SK-N-SH (cell line): ENCODE measurements around the gene ADAMTSL1. TPM values are rescaled to one million over a fixed set of nuclear protein-coding genes. Genes with fewer than 3 reads are reported as not detected.

Source experiments
- CTCF ChIA-PET: fragments of 300-600, 350-600 bp; formaldehyde crosslinking; extraction: SDS; loops from one replicate; lab custom pipeline; 2021; lab: Yijun Ruan, JAX
- POLR2A ChIA-PET: fragments of 350-600 bp; sonication (Branson Sonifier 250); formaldehyde crosslinking; extraction: SDS; loops from one replicate; lab custom pipeline; 2020; ENCODE audit warnings: antibody characterized with exemption, inconsistent platforms; lab: Yijun Ruan, JAX
- DNase-seq: peaks from one replicate; pipeline ENCODE4 v3.0.0; 2012
- H2AFZ ChIP-seq: fragments of 200-600 bp; sonication (generic); 2 replicates; pipeline ENCODE4 v1.8.1; 2016; ENCODE audit warnings: antibody characterized with exemption, mild to moderate bottlenecking, low read depth
- H3F3A ChIP-seq: fragments of 200-600 bp; sonication (generic); replicated peaks from 2 replicates; pipeline ENCODE3; 2016; ENCODE audit warnings: antibody characterized with exemption, mild to moderate bottlenecking; ENCODE audit not compliant: insufficient read depth
- H3K27ac ChIP-seq, 2 experiments: fragments of 200-500 bp in 1 of 2; fragments of 200-600 bp in 1 of 2; sonication (Bioruptor generic) in 1 of 2; sonication (generic), shearing (Covaris generic) in 1 of 2; 2 replicates each; pipeline versions ENCODE4 v1.5.1 to v1.6.1; 2014 to 2016; ENCODE audit warnings: low read depth in 2 of 2, inconsistent platforms in 1 of 2, low read length in 1 of 2, mild to moderate bottlenecking in 1 of 2, mixed read lengths in 1 of 2
- H3K27me3 ChIP-seq: fragments of 200-600 bp; sonication (generic), shearing (Covaris generic); 2 replicates; pipeline ENCODE4 v1.6.1; 2016; ENCODE audit warnings: mixed run types; ENCODE audit not compliant: insufficient read depth
- H3K36me3 ChIP-seq, 2 experiments: fragments of 200-500 bp in 1 of 2; fragments of 200-600 bp in 1 of 2; sonication (Bioruptor generic) in 1 of 2; sonication (generic) in 1 of 2; replicated peaks in 1 of 2; 2 replicates each; pipeline versions ENCODE3 to v1.5.1; 2014 to 2016; ENCODE audit warnings: low read length in 1 of 2, mild to moderate bottlenecking in 1 of 2; ENCODE audit not compliant: insufficient read depth in 2 of 2, control insufficient read depth in 1 of 2
- H3K4me1 ChIP-seq, 2 experiments: fragments of 200-500 bp in 1 of 2; fragments of 200-600 bp in 1 of 2; sonication (Bioruptor generic) in 1 of 2; sonication (generic), shearing (Covaris generic) in 1 of 2; 2 replicates each; pipeline versions ENCODE4 v1.5.1 to v1.6.1; 2014 to 2016; ENCODE audit warnings: low read depth in 1 of 2, low read length in 1 of 2, mixed run types in 1 of 2; ENCODE audit not compliant: insufficient read depth in 2 of 2, control insufficient read depth in 1 of 2
- H3K4me2 ChIP-seq: fragments of 200-600 bp; sonication (generic), shearing (Covaris generic); 2 replicates; pipeline ENCODE4 v1.6.1; 2017; ENCODE audit warnings: mixed run types
- H3K4me3 ChIP-seq, 2 experiments: fragments of 200-500 bp in 1 of 2; fragments of 200-600 bp in 1 of 2; sonication (Bioruptor generic) in 1 of 2; sonication (generic), shearing (Covaris generic) in 1 of 2; 2 replicates each; pipeline versions ENCODE4 v1.5.1 to v1.8.1; 2014 to 2016; ENCODE audit warnings: low read depth in 2 of 2, inconsistent platforms in 1 of 2, low read length in 1 of 2, mild to moderate bottlenecking in 1 of 2, mixed read lengths in 1 of 2, moderate library complexity in 1 of 2
- H3K79me2 ChIP-seq: fragments of 200-600 bp; sonication (generic); 2 replicates; pipeline ENCODE4 v1.8.1; 2017; ENCODE audit warnings: mild to moderate bottlenecking; ENCODE audit not compliant: insufficient read depth
- H3K9ac ChIP-seq: fragments of 200-600 bp; sonication (generic); 2 replicates; pipeline ENCODE4 v1.6.1; 2017; ENCODE audit warnings: mixed run types
- H3K9me2 ChIP-seq: fragments of 200-600 bp; sonication (generic); 2 replicates; pipeline ENCODE4 v1.6.1; 2017; ENCODE audit warnings: mixed run types
- H3K9me3 ChIP-seq: fragments of 200-600 bp; sonication (generic); 2 replicates; pipeline ENCODE4 v1.6.1; 2017; ENCODE audit warnings: mixed run types, mild to moderate bottlenecking, moderate library complexity
- H4K20me1 ChIP-seq: fragments of 200-600 bp; sonication (generic); 2 replicates; pipeline ENCODE4 v1.6.1; 2017; ENCODE audit warnings: mild to moderate bottlenecking, mixed run types; ENCODE audit not compliant: insufficient read depth
- CHD2 ChIP-seq: fragments of 150-350 bp; IDR thresholded peaks from 2 replicates; pipeline ENCODE4 v1.6.1; 2018; ENCODE audit warnings: low read length; ENCODE audit not compliant: partially characterized antibody
- CTCF ChIP-seq: fragments of 200-600 bp; sonication (generic); IDR thresholded peaks from 2 replicates; pipeline ENCODE4 v1.6.1; 2017; ENCODE audit warnings: antibody characterized with exemption, mild to moderate bottlenecking, moderate library complexity
- ELF1 ChIP-seq: IDR thresholded peaks from 2 replicates; pipeline ENCODE4 v1.4.0; 2012
- FOSL2 ChIP-seq: IDR thresholded peaks from 2 replicates; pipeline ENCODE4 v1.4.0; 2012; ENCODE audit warnings: low read depth, mild to moderate bottlenecking, moderate library complexity, borderline replicate concordance
- FOXM1 ChIP-seq: IDR thresholded peaks from 2 replicates; pipeline ENCODE4 v1.4.0; 2012; ENCODE audit warnings: low read depth, mild to moderate bottlenecking
- GABPA ChIP-seq: IDR thresholded peaks from 2 replicates; pipeline ENCODE4 v1.4.0; 2012; ENCODE audit warnings: low read depth, mild to moderate bottlenecking
- IRF3 ChIP-seq: fragments of 150-350 bp; IDR thresholded peaks from 2 replicates; pipeline ENCODE4 v1.6.1; 2016; ENCODE audit warnings: mild to moderate bottlenecking, low read depth, low read length
- MAX ChIP-seq: IDR thresholded peaks from 2 replicates; pipeline ENCODE4 v1.4.0; 2012; ENCODE audit warnings: low read depth
- MXI1 ChIP-seq: IDR thresholded peaks from 2 replicates; pipeline ENCODE4 v1.6.1; 2012; ENCODE audit warnings: mild to moderate bottlenecking, low read depth, low read length, improper control_type of control experiment
- PBX3 ChIP-seq: IDR thresholded peaks from 2 replicates; pipeline ENCODE4; 2012
- RCOR1 ChIP-seq: fragments of 150-350 bp; IDR thresholded peaks from 2 replicates; pipeline ENCODE4 v1.6.1; 2017; ENCODE audit warnings: antibody characterized with exemption, low read length
- RXRA ChIP-seq: IDR thresholded peaks from 2 replicates; pipeline ENCODE4 v1.4.0; 2012; ENCODE audit warnings: low read depth, mild to moderate bottlenecking, borderline replicate concordance
- SIN3A ChIP-seq: IDR thresholded peaks from 2 replicates; pipeline ENCODE4 v1.6.1; 2012; ENCODE audit warnings: low read depth, mild to moderate bottlenecking, low read length, moderate library complexity, borderline replicate concordance
- TCF12 ChIP-seq: IDR thresholded peaks from 2 replicates; pipeline ENCODE4 v1.4.0; 2012
- USF2 ChIP-seq: fragments of 150-350 bp; IDR thresholded peaks from 2 replicates; pipeline ENCODE4 v1.6.1; 2017; ENCODE audit warnings: antibody characterized with exemption, low read length, low read depth, borderline replicate concordance
- ZBTB33 ChIP-seq: IDR thresholded peaks from 2 replicates; pipeline ENCODE4 v1.4.0; 2012; ENCODE audit warnings: low read depth, borderline replicate concordance
- WGBS: methylation state at CpG from one replicate; pipeline ENCODE4 v1.1.6; 2017; ENCODE audit warnings: low lambda C conversion rate; 5-methylcytosine and 5-hydroxymethylcytosine counted together
- polyA plus RNA-seq, 3 experiments: library from polyadenylated mRNA; depleted of rRNA; stranded (reverse); fragments of >200 nt; gene quantifications; 2 replicates each; pipeline ENCODE4 v1.2.3, GENCODE V29; 2012

ADAMTSL1 gene
- polyA plus RNA-seq, 1 of the 3 experiments (the other 2 are of a cell fraction): 114 TPM

- H3K9me3 ChIP-seq: no peaks in the 10 kb centered on the region
- no peaks in the 10 kb centered on the region for H4K20me1 ChIP-seq
- H3K4me1 ChIP-seq: peaks cover 0 to 6% of the 10 kb centered on the region in 2 experiments; a peak in 1 of 4 replicates
- TF ChIP-seq ZBTB33: no peak
- TF ChIP-seq USF2: no peak
- no peak for TF ChIP-seq CHD2
- TF ChIP-seq, all 33 proteins: peak for 0
- Histone ChIP-seq H3K36me3 (peaks cover 0 to 60% of the 10 kb centered on the region in 2 experiments), H3K4me2 (no peak overlapping the region), H3K27me3 (no peaks in the 10 kb centered on the region), H3K4me3 (no peak overlapping the region), H3K9me2 (no peaks in the 10 kb centered on the region), H3F3A (no peaks in the 10 kb centered on the region), H3K27ac (no peak overlapping the region), H3K79me2 (no peaks in the 10 kb centered on the region; the same call in 1 of the 2 replicates), H2AFZ (no peak overlapping the region), H3K9ac (no peak overlapping the region)
- CTCF ChIA-PET: interaction anchor here (0.9 kb wide), 1 partner anchor 10 kb away, joined by 3 read pairs; no protein-coding TSS in a partner anchor
- no peak for DNase-seq
- WGBS: 76% methylated on average over 3 of the region's 3 CpGs
- POLR2A ChIA-PET: no interaction called here
Observed at GRCh38 chr9:18728642-18729041, 254.7 kb downstream of the ADAMTSL1 start.

- 83% methylated on average over 3 of the region's 3 CpGs for WGBS
- H3K4me2 ChIP-seq: no peak overlapping the region
- no peak overlapping the region for H3K9ac ChIP-seq
- no peaks in the 10 kb centered on the region for H3K27me3 ChIP-seq
- H2AFZ ChIP-seq: no peak overlapping the region
- no peaks in the 10 kb centered on the region for H3F3A ChIP-seq
- ChIA-PET POLR2A (no interaction called here), CTCF (interaction anchor here (0.7 to 1.8 kb wide), 2 partner anchors 23 to 288 kb away, joined by 3 to 5 read pairs; no protein-coding TSS in a partner anchor)
- no peaks in the 10 kb centered on the region for H4K20me1 ChIP-seq
- no peaks in the 10 kb centered on the region for H3K9me3 ChIP-seq
- no peaks in the 10 kb centered on the region for H3K9me2 ChIP-seq
- H3K27ac ChIP-seq: no peak overlapping the region
- DNase-seq: no peak
- H3K79me2 ChIP-seq: no peaks in the 10 kb centered on the region; the same call in 1 of the 2 replicates
- peaks cover 0 to 59% of the 10 kb centered on the region in 2 experiments for H3K36me3 ChIP-seq
- H3K4me3 ChIP-seq: no peak overlapping the region
- peaks cover 0 to 6% of the 10 kb centered on the region in 2 experiments; a peak in 1 of 4 replicates for H3K4me1 ChIP-seq
- no peak for TF ChIP-seq TCF12
- no peak for TF ChIP-seq ZBTB33
- TF ChIP-seq MXI1: no peak
- TF ChIP-seq FOXM1: no peak
- TF ChIP-seq CHD2: no peak
- no peak for TF ChIP-seq GABPA
- TF ChIP-seq CTCF: no peak
- no peak for TF ChIP-seq SIN3A
- no peak for TF ChIP-seq PBX3
- no peak for TF ChIP-seq ELF1
- TF ChIP-seq FOSL2: no peak
- no peak for TF ChIP-seq IRF3
- TF ChIP-seq RCOR1: no peak
- TF ChIP-seq MAX: no peak
- TF ChIP-seq RXRA: no peak
Observed at GRCh38 chr9:18730241-18730640, 256.3 kb downstream of the ADAMTSL1 start.
